HEK293 (cell line): ENCODE results near the gene NOPCHAP1.

ENCODE experiments used
- SP7 ChIP-seq: fragments of 450-650 bp; formaldehyde crosslinking; IDR thresholded peaks from 2 replicates; pipeline ENCODE4 v1.5.1; 2016; ENCODE audit warnings: missing biosample characterization, missing genetic modification characterization
- TCF7L2 ChIP-seq: IDR thresholded peaks from 2 replicates; pipeline ENCODE4 v1.6.1; 2011; ENCODE audit warnings: low read depth, mild to moderate bottlenecking, inconsistent platforms, low read length, moderate library complexity, borderline replicate concordance
- ZNF121 ChIP-seq: fragments of 450-650 bp; formaldehyde crosslinking; IDR thresholded peaks from 2 replicates; pipeline ENCODE4 v1.5.1; 2016; ENCODE audit warnings: missing biosample characterization, missing genetic modification characterization
- ZNF2 ChIP-seq: fragments of 450-650 bp; formaldehyde crosslinking; IDR thresholded peaks from 2 replicates; pipeline ENCODE4 v1.5.1; 2016; ENCODE audit warnings: missing biosample characterization, missing genetic modification characterization
- ZNF223 ChIP-seq: fragments of 450-650 bp; formaldehyde crosslinking; IDR thresholded peaks from 2 replicates; pipeline ENCODE4 v1.5.1; 2016; ENCODE audit warnings: missing biosample characterization, missing genetic modification characterization
- ZNF292 ChIP-seq: fragments of 450-650 bp; formaldehyde crosslinking; IDR thresholded peaks from 2 replicates; pipeline ENCODE4 v1.5.1; 2016; ENCODE audit warnings: low read depth, missing biosample characterization, missing genetic modification characterization, borderline replicate concordance
- ZNF621 ChIP-seq: fragments of 450-650 bp; formaldehyde crosslinking; IDR thresholded peaks from 2 replicates; pipeline ENCODE4 v1.5.1; 2017; ENCODE audit warnings: missing biosample characterization, missing genetic modification characterization
- TF ChIP-seq, protein P1 (sequence below): fragments of 450-650 bp; formaldehyde crosslinking; IDR thresholded peaks from 2 replicates; pipeline ENCODE4 v1.5.1; 2016; ENCODE audit warnings: missing biosample characterization, missing genetic modification characterization
- TF ChIP-seq, protein P2 (sequence below): fragments of 450-650 bp; formaldehyde crosslinking; IDR thresholded peaks from 2 replicates; pipeline ENCODE4 v1.5.1; 2016; ENCODE audit warnings: missing biosample characterization, missing genetic modification characterization, low read depth
- TF ChIP-seq, protein P3 (sequence below): sonication (generic); formaldehyde crosslinking; IDR thresholded peaks from 2 replicates; pipeline ENCODE4 v1.8.1; 2022; ENCODE audit warnings: mild to moderate bottlenecking, moderate library complexity, missing genetic modification reagents

DNA sequence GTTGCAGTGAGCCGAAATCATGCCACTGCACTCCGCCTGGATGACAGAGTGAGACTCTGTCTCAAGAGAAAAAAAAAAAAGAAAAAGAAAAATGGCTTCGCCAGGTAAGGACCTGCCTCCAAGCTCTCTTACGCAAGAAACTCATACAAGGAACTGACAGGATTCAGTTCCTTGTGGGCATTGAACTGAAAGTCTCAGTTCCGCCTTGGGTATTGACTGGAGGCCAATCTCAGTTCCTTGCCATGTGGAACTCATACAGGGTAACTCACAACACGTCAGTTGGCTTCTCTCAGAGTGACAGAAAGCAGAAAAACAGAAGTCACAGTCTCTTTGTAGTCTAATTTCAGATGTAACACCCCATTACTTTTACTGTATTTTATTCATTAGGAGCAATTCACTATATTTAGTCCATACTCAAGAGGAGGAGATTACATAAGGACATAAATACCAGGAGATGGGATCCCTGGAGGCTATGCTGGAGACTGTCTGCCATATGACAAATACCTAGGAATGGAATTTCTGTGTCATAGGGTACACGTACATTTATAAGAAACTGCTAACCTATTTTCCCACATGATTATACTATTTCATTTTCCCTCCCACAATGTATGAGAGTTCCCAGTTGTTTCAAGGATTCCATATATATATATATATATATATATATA lies 11.4 kb upstream of the NOPCHAP1 start:
- no peak for TF ChIP-seq SP7 (tag by site-specific recombination)
- TF ChIP-seq TCF7L2, result no peak
- TF ChIP-seq ZNF121 (tag by site-specific recombination), result no peak
- TF ChIP-seq ZNF292, result no peak
- TF ChIP-seq, protein P1, sequence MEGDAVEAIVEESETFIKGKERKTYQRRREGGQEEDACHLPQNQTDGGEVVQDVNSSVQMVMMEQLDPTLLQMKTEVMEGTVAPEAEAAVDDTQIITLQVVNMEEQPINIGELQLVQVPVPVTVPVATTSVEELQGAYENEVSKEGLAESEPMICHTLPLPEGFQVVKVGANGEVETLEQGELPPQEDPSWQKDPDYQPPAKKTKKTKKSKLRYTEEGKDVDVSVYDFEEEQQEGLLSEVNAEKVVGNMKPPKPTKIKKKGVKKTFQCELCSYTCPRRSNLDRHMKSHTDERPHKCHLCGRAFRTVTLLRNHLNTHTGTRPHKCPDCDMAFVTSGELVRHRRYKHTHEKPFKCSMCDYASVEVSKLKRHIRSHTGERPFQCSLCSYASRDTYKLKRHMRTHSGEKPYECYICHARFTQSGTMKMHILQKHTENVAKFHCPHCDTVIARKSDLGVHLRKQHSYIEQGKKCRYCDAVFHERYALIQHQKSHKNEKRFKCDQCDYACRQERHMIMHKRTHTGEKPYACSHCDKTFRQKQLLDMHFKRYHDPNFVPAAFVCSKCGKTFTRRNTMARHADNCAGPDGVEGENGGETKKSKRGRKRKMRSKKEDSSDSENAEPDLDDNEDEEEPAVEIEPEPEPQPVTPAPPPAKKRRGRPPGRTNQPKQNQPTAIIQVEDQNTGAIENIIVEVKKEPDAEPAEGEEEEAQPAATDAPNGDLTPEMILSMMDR (tag by site-specific recombination), result no peak
- no peak for TF ChIP-seq ZNF223 (tag by site-specific recombination)
- TF ChIP-seq, protein P2, sequence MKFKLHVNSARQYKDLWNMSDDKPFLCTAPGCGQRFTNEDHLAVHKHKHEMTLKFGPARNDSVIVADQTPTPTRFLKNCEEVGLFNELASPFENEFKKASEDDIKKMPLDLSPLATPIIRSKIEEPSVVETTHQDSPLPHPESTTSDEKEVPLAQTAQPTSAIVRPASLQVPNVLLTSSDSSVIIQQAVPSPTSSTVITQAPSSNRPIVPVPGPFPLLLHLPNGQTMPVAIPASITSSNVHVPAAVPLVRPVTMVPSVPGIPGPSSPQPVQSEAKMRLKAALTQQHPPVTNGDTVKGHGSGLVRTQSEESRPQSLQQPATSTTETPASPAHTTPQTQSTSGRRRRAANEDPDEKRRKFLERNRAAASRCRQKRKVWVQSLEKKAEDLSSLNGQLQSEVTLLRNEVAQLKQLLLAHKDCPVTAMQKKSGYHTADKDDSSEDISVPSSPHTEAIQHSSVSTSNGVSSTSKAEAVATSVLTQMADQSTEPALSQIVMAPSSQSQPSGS (tag by site-specific recombination), result no peak
- TF ChIP-seq, protein P3, sequence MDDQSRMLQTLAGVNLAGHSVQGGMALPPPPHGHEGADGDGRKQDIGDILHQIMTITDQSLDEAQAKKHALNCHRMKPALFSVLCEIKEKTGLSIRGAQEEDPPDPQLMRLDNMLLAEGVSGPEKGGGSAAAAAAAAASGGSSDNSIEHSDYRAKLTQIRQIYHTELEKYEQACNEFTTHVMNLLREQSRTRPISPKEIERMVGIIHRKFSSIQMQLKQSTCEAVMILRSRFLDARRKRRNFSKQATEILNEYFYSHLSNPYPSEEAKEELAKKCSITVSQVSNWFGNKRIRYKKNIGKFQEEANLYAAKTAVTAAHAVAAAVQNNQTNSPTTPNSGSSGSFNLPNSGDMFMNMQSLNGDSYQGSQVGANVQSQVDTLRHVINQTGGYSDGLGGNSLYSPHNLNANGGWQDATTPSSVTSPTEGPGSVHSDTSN (CRISPR knock-in tag), result no peak
- no peak for TF ChIP-seq ZNF2 (tag by site-specific recombination)
- no peak for TF ChIP-seq ZNF621 (tag by site-specific recombination)
